Measurements from ENCODE around the gene LRIG1.
A peak's percentile ranks its signal among the peaks of the same experiment; 100 is the strongest.

The LRIG1 gene

GRCh38 chr3:66500576-66501482 is at the start of gene LRIG1:
TSS of gene LRIG1 (minus strand) at chr3:66501022. CDS start at chr3:66500407, 615 bp downstream.
- H3K4me3 ChIP-seq (ENCODE audit: low read depth, low read length), result peak within 1 kb of the TSS; percentile 90
- TF ChIP-seq CTCF (IDR thresholded peaks at IDR 0.05; ENCODE audit: borderline replicate concordance, insufficient read depth, low read depth, low read length), result peak; percentile 31; the same call in 1 of the 2 replicates

GRCh38 chr3:66544619-66545429 is 44.0 kb upstream of the LRIG1 start:
- H3K4me3 ChIP-seq (ENCODE audit: low read depth, low read length), result no peak overlapping the region
- TF ChIP-seq CTCF (IDR thresholded peaks at IDR 0.05; ENCODE audit: borderline replicate concordance, insufficient read depth, low read depth, low read length), result no peak

GRCh38 chr3:66542153-66542552 is 41.3 kb upstream of the LRIG1 start:
- no peak overlapping the region for H3K4me3 ChIP-seq (ENCODE audit: low read depth, low read length)
- TF ChIP-seq CTCF (IDR thresholded peaks at IDR 0.05; ENCODE audit: borderline replicate concordance, insufficient read depth, low read depth, low read length), result no peak

- TF ChIP-seq CTCF (IDR thresholded peaks at IDR 0.05; ENCODE audit: borderline replicate concordance, insufficient read depth, low read depth, low read length), result no peak
- H3K4me3 ChIP-seq (ENCODE audit: low read depth, low read length), result no peak overlapping the region
Measured at GRCh38 chr3:66539466-66539989, 38.7 kb upstream of the LRIG1 start.

GRCh38 chr3:66538390-66538789 is 37.6 kb upstream of the LRIG1 start:
- TF ChIP-seq CTCF (IDR thresholded peaks at IDR 0.05; ENCODE audit: borderline replicate concordance, insufficient read depth, low read depth, low read length), result no peak

GRCh38 chr3:66537735-66538134 is 36.9 kb upstream of the LRIG1 start:
- H3K4me3 ChIP-seq (ENCODE audit: low read depth, low read length), result no peak overlapping the region
- TF ChIP-seq CTCF (IDR thresholded peaks at IDR 0.05; ENCODE audit: borderline replicate concordance, insufficient read depth, low read depth, low read length), result no peak

More at GRCh38 chr3:66538390-66538789, 37.6 kb upstream of the LRIG1 start:
- H3K4me3 ChIP-seq (ENCODE audit: low read depth, low read length), result no peak overlapping the region

All from GM12875 (cell line).